Psoas muscle (tissue), 8 donors: ENCODE results near the gene EPHA2. TPM values are rescaled to one million over a fixed set of nuclear protein-coding genes. Genes with fewer than 3 reads are reported as not detected.

Experiments
- ATAC-seq, 4 donors: fragments of 200-7000 bp; cut with Tn5 transposase; one replicate each; pipeline ENCODE4 v1.9.1; 2020; ENCODE audit warnings: moderate library complexity in 3 of 4, mild to moderate bottlenecking in 2 of 4
- DNase-seq, 2 donors: peaks; one replicate each; pipeline ENCODE4 v3.0.0-alpha.2; 2020
- H3K27ac ChIP-seq: fragments of 200-600 bp; one replicate; pipeline ENCODE4 v1.8.0; 2022
- H3K27me3 ChIP-seq, 3 donors: fragments of 200-600 bp in 1 of 3; one replicate each; pipeline versions ENCODE4 v1.6.1 to v1.8.0; 2013 to 2022; ENCODE audit warnings: low read length in 2 of 3, mild to moderate bottlenecking in 2 of 3, moderate library complexity in 1 of 3; ENCODE audit not compliant: insufficient read depth in 3 of 3
- H3K36me3 ChIP-seq, 2 donors: fragments of 200-600 bp in 1 of 2; one replicate each; pipeline versions ENCODE4 v1.6.1 to v1.8.0; 2013 to 2022; ENCODE audit warnings: low read depth in 1 of 2, mild to moderate bottlenecking in 1 of 2, moderate library complexity in 1 of 2; ENCODE audit not compliant: insufficient read depth in 1 of 2
- H3K4me1 ChIP-seq: fragments of 200-600 bp; one replicate; pipeline ENCODE4 v1.8.0; 2022
- H3K4me3 ChIP-seq: fragments of 200-600 bp; one replicate; pipeline ENCODE4 v1.8.0; 2022; ENCODE audit warnings: mild to moderate bottlenecking
- H3K9me3 ChIP-seq: fragments of 200-600 bp; one replicate; pipeline ENCODE4 v1.8.0; 2022
- CTCF ChIP-seq: fragments of 200-600 bp; IDR thresholded peaks from one replicate; pipeline ENCODE4 v1.8.0; 2022; ENCODE audit warnings: antibody characterized with exemption
- WGBS, 3 donors: extraction: QIAGEN DNeasy Blood & Tissue Kit; methylation state at CpG; one replicate each; pipeline versions ENCODE4 v1.1.6 to v1.1.7; 2013; 5-methylcytosine and 5-hydroxymethylcytosine counted together
- intact Hi-C, 2 donors: fragments of 100-400 bp; cut with DNase I; formaldehyde crosslinking; loops; one replicate each; pipeline versions ENCODE4 v1.11.0 to v1.14.2; 2022
- polyA plus RNA-seq, 3 donors: library from polyadenylated mRNA; stranded (reverse); fragments of 200-250 nt; gene quantifications; one replicate each; pipeline ENCODE4 v1.2.3, GENCODE V29; 2013
- total RNA-seq, 4 donors: library from RNA; stranded (reverse); fragmentation: NEBNext Ultra II Directional in 2 of 4; extraction: Animal tissue kit (Norgen Biotek cat#: 25700) in 2 of 4; gene quantifications; one replicate each; pipeline versions ENCODE4 v1.2.1 to v1.2.4, GENCODE V29; 2021 to 2023
- donor health status: healthy with polysubstance abuse.
- donor health status: DM: no; HTN: no; CAD: no; lungs with moderate emphysema.
- donor health status: Bipolar disorder and iron deficiency.
- donor health status: healthy.
- donor health status: DM: yes; HTN: yes; CAD: no.
- donor health status: DM: no; HTN: no; CAD: no.
- donor health status: DM: no; HTN: no; CAD: no.
- donor health status: DM: yes; HTN: yes; CAD: no.

The EPHA2 gene
- total and polyA plus RNA-seq, 7 donors: 1.3 to 8.0 (median 3.2) TPM

DNA sequence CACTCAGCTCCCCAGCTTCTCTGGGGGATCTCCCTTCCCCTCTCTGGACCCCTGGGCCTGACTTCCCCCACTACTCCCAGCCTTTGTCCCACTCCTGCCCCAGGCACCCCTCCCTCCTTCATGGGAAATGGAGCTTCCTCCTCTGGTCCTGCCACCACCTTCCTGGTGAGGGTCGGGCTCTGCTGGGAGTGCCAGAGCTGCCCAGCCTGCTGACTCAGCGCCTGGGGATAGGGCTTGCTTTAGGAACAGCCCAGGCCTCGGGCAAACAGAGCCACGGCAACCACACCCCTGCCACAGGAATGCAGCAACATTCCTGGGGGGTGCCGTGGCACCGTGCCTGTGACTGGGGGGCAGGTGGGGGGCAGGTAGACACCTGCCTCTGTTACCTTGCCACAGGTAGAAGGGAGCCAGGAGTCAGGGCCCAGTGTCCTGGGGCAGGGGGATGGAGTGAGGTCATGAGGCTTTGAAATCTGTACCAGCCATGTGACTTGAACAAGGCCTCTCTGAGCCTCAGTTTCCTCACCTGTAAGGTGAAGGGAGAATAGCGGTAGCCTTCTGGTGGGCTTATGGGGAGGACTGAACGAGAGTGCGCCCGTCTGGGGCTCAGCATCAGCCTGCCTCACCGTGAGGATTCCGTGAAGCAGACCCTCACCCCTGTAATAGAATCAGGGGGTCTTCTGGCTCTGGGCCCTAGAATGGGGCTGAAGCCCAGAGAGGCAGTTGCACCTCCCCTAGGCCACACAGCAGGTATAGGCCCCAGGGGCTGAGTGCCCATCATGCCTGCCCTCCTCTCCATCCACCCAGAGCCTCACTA is 17.8 kb upstream of the EPHA2 start:
- WGBS, 3 donors: 70 to 75% (median 72%) methylated on average over 12 of the region's 12 CpGs
- DNase-seq (no peak), ATAC-seq (no peak)
- no peak overlapping the region for H3K27ac ChIP-seq
- peaks cover 0 to 24% (median 2%) of the 10 kb centered on the region in 3 donors for H3K27me3 ChIP-seq
- no peak overlapping the region for H3K4me3 ChIP-seq
- H3K9me3 ChIP-seq: no peaks in the 10 kb centered on the region
- intact Hi-C loops: loop anchor here in 1 of 2 donors (5.0 kb wide), 1 partner anchor 176 kb away; no protein-coding TSS in a partner anchor
- TF ChIP-seq CTCF: no peak
- no peaks in the 10 kb centered on the region for H3K36me3 ChIP-seq
- peaks cover 9% of the 10 kb centered on the region for H3K4me1 ChIP-seq

DNA sequence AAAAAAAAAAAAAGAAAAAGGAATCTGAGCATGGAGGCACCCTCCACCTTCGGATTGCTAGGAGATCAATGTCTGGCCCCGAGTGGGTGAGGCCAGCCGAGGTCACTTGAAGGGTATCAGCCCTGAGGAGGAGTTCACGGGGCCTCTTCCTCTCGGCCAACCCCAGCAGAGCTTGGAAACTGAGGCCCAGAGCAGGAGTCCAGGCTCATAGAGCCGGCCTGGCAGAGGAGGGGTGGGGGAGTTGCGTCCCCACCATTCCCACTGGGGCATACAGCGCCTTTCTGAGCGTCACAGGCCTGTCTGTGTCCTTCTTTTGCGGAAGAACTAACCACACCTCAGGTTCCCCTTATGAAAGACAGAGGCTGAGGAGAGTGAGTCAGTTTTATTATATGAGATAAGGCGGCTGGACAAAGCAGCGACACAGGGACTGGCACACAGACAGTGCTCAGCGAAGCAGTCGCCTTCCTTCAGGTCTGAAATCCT is 17.1 kb upstream of the EPHA2 start:
- ATAC-seq: no peak
- Histone ChIP-seq H3K27me3 (peaks cover 0 to 29% (median 2%) of the 10 kb centered on the region in 3 donors), H3K36me3 (no peaks in the 10 kb centered on the region), H3K4me3 (no peak overlapping the region), H3K4me1 (peaks cover 10% of the 10 kb centered on the region), H3K9me3 (no peaks in the 10 kb centered on the region), H3K27ac (no peak overlapping the region)
- no peak for TF ChIP-seq CTCF
- WGBS, 3 donors: 89 to 93% (median 91%) methylated on average over 14 of the region's 14 CpGs
- no peak for DNase-seq
- intact Hi-C loops: loop anchor here in 1 of 2 donors (5.0 kb wide), 1 partner anchor 176 kb away; no protein-coding TSS in a partner anchor

- intact Hi-C loops: loop anchor here in 1 of 2 donors (5.0 kb wide), 1 partner anchor 175 kb away; no protein-coding TSS in a partner anchor
- H3K27me3 ChIP-seq: peaks cover 0 to 36% (median 2%) of the 10 kb centered on the region in 3 donors
- H3K9me3 ChIP-seq: no peaks in the 10 kb centered on the region
- H3K4me3 ChIP-seq: no peak overlapping the region
- 75 to 87% (median 84%) methylated on average over 12 to 15 of the region's 15 CpGs for WGBS, 3 donors
- DNase-seq (no peak), ATAC-seq (no peak)
- no peak for TF ChIP-seq CTCF
- H3K36me3 ChIP-seq: no peaks in the 10 kb centered on the region
- H3K4me1 ChIP-seq: peaks cover 12% of the 10 kb centered on the region
- no peak overlapping the region for H3K27ac ChIP-seq
These were observed 16.5 kb upstream of the EPHA2 start for GRCh38 chr1:16172218-16172830.

- Histone ChIP-seq H3K27me3 (peaks cover 0 to 36% (median 2%) of the 10 kb centered on the region in 3 donors), H3K27ac (no peak overlapping the region), H3K36me3 (no peaks in the 10 kb centered on the region), H3K9me3 (no peaks in the 10 kb centered on the region), H3K4me3 (no peak overlapping the region), H3K4me1 (peaks cover 12% of the 10 kb centered on the region)
- intact Hi-C loops: loop anchor here in 1 of 2 donors (5.0 kb wide), 1 partner anchor 174 kb away; no protein-coding TSS in a partner anchor
- ATAC-seq (no peak), DNase-seq (no peak)
- 84 to 92% (median 86%) methylated on average over 18 to 19 of the region's 19 CpGs for WGBS, 3 donors
- TF ChIP-seq CTCF: no peak
These were observed 15.7 kb upstream of the EPHA2 start for GRCh38 chr1:16171314-16172151.
